Sigmoid colon (tissue), 7 donors: ENCODE data around the gene TRIP13. TPM values are rescaled to one million over a fixed set of nuclear protein-coding genes. Genes with fewer than 3 reads are reported as not detected.

Experiments
- DNase-seq: peaks from one replicate; pipeline ENCODE4 v3.0.0-alpha.2; 2019
- H3K27ac ChIP-seq, 4 donors: fragments of 200-600 bp; sonication (generic); one replicate each; pipeline ENCODE4 v1.5.1; 2016 to 2019; ENCODE audit warnings: mild to moderate bottlenecking in 1 of 4
- H3K27me3 ChIP-seq, 3 donors: fragments of 200-600 bp; sonication (generic); one replicate each; pipeline ENCODE4 v1.5.1; 2019; ENCODE audit warnings: mild to moderate bottlenecking in 1 of 3
- H3K36me3 ChIP-seq, 4 donors: fragments of 200-600 bp; sonication (generic); one replicate each; pipeline ENCODE4 v1.5.1; 2016 to 2019
- H3K4me1 ChIP-seq, 4 donors: fragments of 200-600 bp; sonication (generic); one replicate each; pipeline ENCODE4 v1.5.1; 2017 to 2019
- H3K4me3 ChIP-seq, 4 donors: fragments of 200-600 bp; sonication (generic); one replicate each; pipeline ENCODE4 v1.5.1; 2017 to 2019; ENCODE audit warnings: mild to moderate bottlenecking in 2 of 4, moderate library complexity in 1 of 4
- H3K9me3 ChIP-seq, 4 donors: fragments of 200-600 bp in 3 of 4; sonication (generic) in 3 of 4; one replicate each; pipeline versions ENCODE4 v1.5.1 to v1.6.1; 2013 to 2019
- CTCF ChIP-seq, 4 experiments: fragments of 450-650 bp in 3 of 4; fragments of 200-600 bp in 1 of 4; IDR thresholded peaks; one replicate each; pipeline ENCODE4 v1.5.1; 2016 to 2019; ENCODE audit warnings: antibody characterized with exemption in 4 of 4, mild to moderate bottlenecking in 3 of 4, moderate library complexity in 2 of 4
- EP300 ChIP-seq, 4 donors: sonication (generic); formaldehyde crosslinking; IDR thresholded peaks; one replicate each; pipeline ENCODE4 v1.6.1; 2017; ENCODE audit warnings: antibody characterized with exemption in 4 of 4
- POLR2A ChIP-seq, 2 donors: fragments of 450-650 bp; IDR thresholded peaks; one replicate each; pipeline ENCODE4 v1.6.1; 2016; ENCODE audit warnings: antibody characterized with exemption in 2 of 2, mild to moderate bottlenecking in 2 of 2, moderate library complexity in 2 of 2
- POLR2AphosphoS5 ChIP-seq, 4 donors: sonication (generic); formaldehyde crosslinking; IDR thresholded peaks; one replicate each; pipeline ENCODE4 v1.6.1; 2017; ENCODE audit warnings: antibody characterized with exemption in 4 of 4
- WGBS, 2 donors: extraction: QIAGEN DNeasy Blood & Tissue Kit; methylation state at CpG; one replicate each; pipeline ENCODE4 v1.1.7; 2013; 5-methylcytosine and 5-hydroxymethylcytosine counted together
- intact Hi-C: fragments of 100-400 bp; cut with DNase I; formaldehyde crosslinking; loops from one replicate; pipeline ENCODE4 v1.15.1; 2023
- polyA plus RNA-seq, 3 donors: library from polyadenylated mRNA; stranded (reverse); fragments of 200-250 nt; gene quantifications; one replicate each; pipeline ENCODE4 v1.2.3, GENCODE V29; 2013
- total RNA-seq, 4 donors: library from RNA; depleted of rRNA; stranded (reverse); fragments of >200 nt; gene quantifications; one replicate each; pipeline ENCODE4 v1.1.0, GENCODE V29; 2016
- donor health status: healthy with polysubstance abuse.
- donor health status: Bipolar disorder and iron deficiency.
- donor health status: healthy.

TRIP13 gene
- total and polyA plus RNA-seq, 7 donors = 0.16 to 7.7 (median 1.0) TPM; not detected in 1

GRCh38 chr5:889075-889710 is 3.5 kb upstream of the TRIP13 start:
- H3K4me1 ChIP-seq = peaks cover 0 to 26% (median 21%) of the 10 kb centered on the region in 4 donors
- intact Hi-C loops = no loop called here
- H3K4me3 ChIP-seq = no peak overlapping the region
- H3K27ac ChIP-seq = no peak overlapping the region
- WGBS, 2 donors = 96% methylated on average over 15 of the region's 15 CpGs
- TF ChIP-seq POLR2AphosphoS5 (IDR thresholded peaks at IDR 0.05) = no peak
- TF ChIP-seq EP300 (IDR thresholded peaks at IDR 0.05) = no peak
- no peak for TF ChIP-seq POLR2A (IDR thresholded peaks at IDR 0.05)
- TF ChIP-seq CTCF (IDR thresholded peaks at IDR 0.05) = no peak
- no peaks in the 10 kb centered on the region for H3K27me3 ChIP-seq
- peak; percentile 30 for DNase-seq
- H3K9me3 ChIP-seq = no peaks in the 10 kb centered on the region
- peaks cover 25 to 72% (median 53%) of the 10 kb centered on the region in 4 donors for H3K36me3 ChIP-seq

DNA sequence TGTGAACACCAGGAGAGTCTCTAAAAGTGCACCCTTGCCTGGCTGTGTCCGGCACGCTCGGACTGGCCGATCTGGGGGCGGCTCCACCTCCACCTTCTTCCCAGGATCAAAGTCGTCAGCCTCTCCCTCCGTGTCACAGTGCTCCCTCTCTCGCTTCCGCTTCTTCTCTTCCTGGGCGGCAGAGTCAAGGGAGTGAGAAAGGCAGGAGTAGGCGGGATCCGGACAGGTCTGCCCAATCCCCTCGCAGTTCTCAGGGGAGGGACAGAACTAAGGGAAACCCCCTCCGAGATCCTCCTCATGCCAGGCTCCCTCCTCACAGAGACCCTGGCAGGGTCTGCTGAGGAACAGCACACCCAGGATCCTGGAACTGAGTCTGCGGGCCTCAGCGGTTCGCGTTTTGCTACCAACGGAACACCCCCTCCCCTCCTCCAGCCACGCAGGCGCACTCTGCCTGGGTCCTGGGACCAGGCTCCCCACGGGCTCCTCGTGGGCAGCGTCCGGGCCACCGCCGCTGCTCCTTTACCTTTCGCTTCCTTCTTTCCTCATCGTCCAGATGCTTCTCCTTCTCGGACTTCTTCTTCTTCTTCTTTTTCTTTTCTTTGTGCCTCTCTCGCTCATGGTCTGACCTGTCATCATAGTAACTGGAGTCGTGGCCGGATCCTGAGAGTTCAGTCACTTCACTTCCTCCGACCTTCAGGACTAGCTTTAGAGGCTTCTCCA is 1.4 kb upstream of the TRIP13 start:
- intact Hi-C loops = loop anchor here (5.0 kb wide), 1 partner anchor 449 kb away; the partner anchor contains the start of gene EXOC3
- Histone ChIP-seq H3K4me3 (peak overlapping the region in 3 of 4 donors; percentile 85 to 96 (median 93)), H3K27ac (peak overlapping the region in 3 of 4 donors; percentile 86 to 92 (median 89)), H3K27me3 (no peaks in the 10 kb centered on the region), H3K36me3 (peaks cover 14 to 51% (median 33%) of the 10 kb centered on the region in 4 donors), H3K9me3 (no peaks in the 10 kb centered on the region), H3K4me1 (peaks cover 0 to 26% (median 21%) of the 10 kb centered on the region in 4 donors)
- 67 to 84% methylated on average over 34 of the region's 34 CpGs for WGBS, 2 donors
- peak; percentile 46 for DNase-seq
- TF ChIP-seq POLR2A (IDR thresholded peaks at IDR 0.05) (no peak), EP300 (IDR thresholded peaks at IDR 0.05) (no peak), CTCF (IDR thresholded peaks at IDR 0.05) (no peak), POLR2AphosphoS5 (IDR thresholded peaks at IDR 0.05) (no peak)

GRCh38 chr5:891837-892393 is 769 bp upstream of the TRIP13 start:
- Histone ChIP-seq H3K36me3 (peaks cover 11 to 45% (median 27%) of the 10 kb centered on the region in 4 donors), H3K4me3 (peak overlapping the region; percentile 76 to 96 (median 89)), H3K9me3 (no peaks in the 10 kb centered on the region), H3K27me3 (no peaks in the 10 kb centered on the region), H3K4me1 (peaks cover 0 to 26% (median 21%) of the 10 kb centered on the region in 4 donors), H3K27ac (peak overlapping the region; percentile 83 to 92 (median 88))
- TF ChIP-seq POLR2AphosphoS5 (IDR thresholded peaks at IDR 0.05) (no peak), POLR2A (IDR thresholded peaks at IDR 0.05) (no peak), EP300 (IDR thresholded peaks at IDR 0.05) (no peak), CTCF (IDR thresholded peaks at IDR 0.05) (no peak)
- intact Hi-C loops = loop anchor here (2.0 to 5.0 kb wide), 3 partner anchors 107 to 450 kb away; partner anchors contain the start of genes EXOC3 and ZDHHC11B
- DNase-seq = no peak
- 14 to 20% methylated on average over 25 of the region's 25 CpGs for WGBS, 2 donors

- H3K4me3 ChIP-seq = peak overlapping the region; percentile 76 to 96 (median 89)
- TF ChIP-seq CTCF (IDR thresholded peaks at IDR 0.05) = no peak
- no peak for TF ChIP-seq POLR2AphosphoS5 (IDR thresholded peaks at IDR 0.05)
- TF ChIP-seq EP300 (IDR thresholded peaks at IDR 0.05) = no peak
- no peak for TF ChIP-seq POLR2A (IDR thresholded peaks at IDR 0.05)
- H3K36me3 ChIP-seq = peaks cover 8 to 33% (median 16%) of the 10 kb centered on the region in 4 donors
- peak; percentile 62 for DNase-seq
- intact Hi-C loops = loop anchor here (2.0 to 5.0 kb wide), 3 partner anchors 108 to 451 kb away; partner anchors contain the start of genes EXOC3 and ZDHHC11B
- no peaks in the 10 kb centered on the region for H3K27me3 ChIP-seq
- peak overlapping the region in 2 of 4 donors; percentile 83 to 92 for H3K27ac ChIP-seq
- no peaks in the 10 kb centered on the region for H3K9me3 ChIP-seq
- peaks cover 0 to 26% (median 21%) of the 10 kb centered on the region in 4 donors for H3K4me1 ChIP-seq
- 1 to 3% methylated on average over 31 of the region's 31 CpGs for WGBS, 2 donors
Observed at GRCh38 chr5:893137-893506, 438 bp downstream of the TRIP13 start.
